ENCODE data around the gene PCBP3.

- TF ChIP-seq CTCF (IDR thresholded peaks at IDR 0.05; ENCODE audit: low read depth, low read length, missing input control), result no peak
- TF ChIP-seq FOXA1 (IDR thresholded peaks at IDR 0.05), result no peak
- TF ChIP-seq TAF1 (conservative IDR thresholded peaks at IDR 0.05), result no peak
- no peak for TF ChIP-seq REST (IDR thresholded peaks at IDR 0.05)
- TF ChIP-seq JUND (IDR thresholded peaks at IDR 0.05), result no peak
- no peak for TF ChIP-seq EGR1 (IDR thresholded peaks at IDR 0.05; ENCODE audit: low read depth in 2 of 2)
- TF ChIP-seq YY1 (IDR thresholded peaks at IDR 0.05), result no peak
These were observed 55.1 kb downstream of the PCBP3 start for GRCh38 chr21:45698493-45699184.
